ENCODE measurements around the gene MSI2.

Gene MSI2

GRCh38 chr17:57556977-57557376, 300.7 kb downstream of the MSI2 start:
- H3K9ac ChIP-seq (ENCODE audit: low read depth, low read length, poor library complexity), result no peak overlapping the region
- H3K14ac ChIP-seq (ENCODE audit: low read length), result no peak overlapping the region
- H3K4me3 ChIP-seq (ENCODE audit: low read length in 2 of 2), result no peak overlapping the region
- no peak overlapping the region for H2AK5ac ChIP-seq (ENCODE audit: low read depth, low read length)
- peaks cover 43 to 54% of the 10 kb centered on the region in 2 donors for H3K4me1 ChIP-seq (ENCODE audit: control insufficient read depth in 2 of 2, insufficient read depth in 1 of 2, low read depth in 1 of 2, low read length in 2 of 2)
- no peak overlapping the region for H2BK120ac ChIP-seq (ENCODE audit: low read depth, low read length)
- no peak overlapping the region for H3K23ac ChIP-seq (ENCODE audit: low read depth, low read length, poor library complexity)
- no peak overlapping the region for H2BK5ac ChIP-seq (ENCODE audit: low read length)
- WGBS, 2 donors (ENCODE audit: extremely low coverage in 2 of 2, insufficient read length in 2 of 2, insufficient replicate concordance in 1 of 2), result no CpG with 5 or more reads among the region's 8 CpGs
- H3K9me3 ChIP-seq (replicated peaks in 1 of 2; ENCODE audit: control insufficient read depth in 2 of 2, insufficient read depth in 1 of 2, low read depth in 1 of 2, low read length in 2 of 2), result no peaks in the 10 kb centered on the region
- no peaks in the 10 kb centered on the region for H3K27me3 ChIP-seq (ENCODE audit: control insufficient read depth in 3 of 3, insufficient read depth in 3 of 3, low read depth in 1 of 3, low read length in 3 of 3)
- no peak for DNase-seq (ENCODE audit: low spot score)
- H3K4me2 ChIP-seq (ENCODE audit: insufficient read depth, low read length, poor library complexity, severe bottlenecking), result no peak overlapping the region
- peaks cover 4 to 21% of the 10 kb centered on the region in 2 donors for H3K36me3 ChIP-seq (replicated peaks in 1 of 2; ENCODE audit: control insufficient read depth in 2 of 2, insufficient read depth in 2 of 2, low read length in 2 of 2)
- no peak overlapping the region for H4K91ac ChIP-seq (ENCODE audit: low read depth, low read length, poor library complexity)
- no peak overlapping the region for H2BK15ac ChIP-seq (ENCODE audit: low read length)
- no peak overlapping the region for H3K27ac ChIP-seq (replicated peaks; ENCODE audit: low read length)
- H3K79me1 ChIP-seq (ENCODE audit: low read depth, low read length), result peaks cover 3% of the 10 kb centered on the region
- no peak overlapping the region for H3K18ac ChIP-seq (ENCODE audit: low read length)
- no peak overlapping the region for H3K4ac ChIP-seq (ENCODE audit: low read length)
- H2BK12ac ChIP-seq (ENCODE audit: low read length), result no peak overlapping the region
- no peak overlapping the region for H2AFZ ChIP-seq (ENCODE audit: low read length)
- no peak overlapping the region for H4K8ac ChIP-seq (ENCODE audit: low read depth, low read length)

GRCh38 chr17:57557416-57557815, 301.1 kb downstream of the MSI2 start:
- Histone ChIP-seq H3K9ac (ENCODE audit: low read depth, low read length, poor library complexity) (no peak overlapping the region), H2BK15ac (ENCODE audit: low read length) (no peak overlapping the region), H3K27ac (replicated peaks; ENCODE audit: low read length) (peak overlapping the region; percentile 20), H2BK12ac (ENCODE audit: low read length) (no peak overlapping the region), H3K36me3 (replicated peaks in 1 of 2; ENCODE audit: control insufficient read depth in 2 of 2, insufficient read depth in 2 of 2, low read length in 2 of 2) (peaks cover 4 to 21% of the 10 kb centered on the region in 2 donors), H3K23ac (ENCODE audit: low read depth, low read length, poor library complexity) (no peak overlapping the region), H2BK5ac (ENCODE audit: low read length) (no peak overlapping the region), H3K4me3 (ENCODE audit: low read length in 2 of 2) (no peak overlapping the region), H3K14ac (ENCODE audit: low read length) (no peak overlapping the region), H3K4me1 (ENCODE audit: control insufficient read depth in 2 of 2, insufficient read depth in 1 of 2, low read depth in 1 of 2, low read length in 2 of 2) (peaks cover 39 to 50% of the 10 kb centered on the region in 2 donors), H2AFZ (ENCODE audit: low read length) (no peak overlapping the region), H3K4ac (ENCODE audit: low read length) (no peak overlapping the region), H3K79me1 (ENCODE audit: low read depth, low read length) (peaks cover 3% of the 10 kb centered on the region), H2BK120ac (ENCODE audit: low read depth, low read length) (no peak overlapping the region), H3K27me3 (ENCODE audit: control insufficient read depth in 3 of 3, insufficient read depth in 3 of 3, low read depth in 1 of 3, low read length in 3 of 3) (no peaks in the 10 kb centered on the region), H3K18ac (ENCODE audit: low read length) (peak overlapping the region; percentile 9), H2AK5ac (ENCODE audit: low read depth, low read length) (no peak overlapping the region), H4K8ac (ENCODE audit: low read depth, low read length) (no peak overlapping the region), H4K91ac (ENCODE audit: low read depth, low read length, poor library complexity) (no peak overlapping the region), H3K4me2 (ENCODE audit: insufficient read depth, low read length, poor library complexity, severe bottlenecking) (no peak overlapping the region), H3K9me3 (replicated peaks in 1 of 2; ENCODE audit: control insufficient read depth in 2 of 2, insufficient read depth in 1 of 2, low read depth in 1 of 2, low read length in 2 of 2) (no peaks in the 10 kb centered on the region)
- no CpG with 5 or more reads among the region's 4 CpGs for WGBS, 2 donors (ENCODE audit: extremely low coverage in 2 of 2, insufficient read length in 2 of 2, insufficient replicate concordance in 1 of 2)
- no peak for DNase-seq (ENCODE audit: low spot score)

- Histone ChIP-seq H3K14ac (ENCODE audit: low read length) (no peak overlapping the region), H3K4me3 (ENCODE audit: low read length in 2 of 2) (peak overlapping the region in 1 of 2 donors; percentile 23), H2BK12ac (ENCODE audit: low read length) (no peak overlapping the region), H3K18ac (ENCODE audit: low read length) (peak overlapping the region; percentile 50), H2AFZ (ENCODE audit: low read length) (no peak overlapping the region), H3K9ac (ENCODE audit: low read depth, low read length, poor library complexity) (no peak overlapping the region), H3K27ac (replicated peaks; ENCODE audit: low read length) (peak overlapping the region; percentile 20), H4K8ac (ENCODE audit: low read depth, low read length) (no peak overlapping the region), H2AK5ac (ENCODE audit: low read depth, low read length) (no peak overlapping the region), H3K27me3 (ENCODE audit: control insufficient read depth in 3 of 3, insufficient read depth in 3 of 3, low read depth in 1 of 3, low read length in 3 of 3) (no peaks in the 10 kb centered on the region), H3K4ac (ENCODE audit: low read length) (no peak overlapping the region), H2BK15ac (ENCODE audit: low read length) (no peak overlapping the region), H4K91ac (ENCODE audit: low read depth, low read length, poor library complexity) (no peak overlapping the region), H3K79me1 (ENCODE audit: low read depth, low read length) (peaks cover 3% of the 10 kb centered on the region), H3K4me2 (ENCODE audit: insufficient read depth, low read length, poor library complexity, severe bottlenecking) (no peak overlapping the region), H3K4me1 (ENCODE audit: control insufficient read depth in 2 of 2, insufficient read depth in 1 of 2, low read depth in 1 of 2, low read length in 2 of 2) (peaks cover 32 to 45% of the 10 kb centered on the region in 2 donors), H3K23ac (ENCODE audit: low read depth, low read length, poor library complexity) (no peak overlapping the region), H3K9me3 (replicated peaks in 1 of 2; ENCODE audit: control insufficient read depth in 2 of 2, insufficient read depth in 1 of 2, low read depth in 1 of 2, low read length in 2 of 2) (no peaks in the 10 kb centered on the region), H2BK5ac (ENCODE audit: low read length) (no peak overlapping the region), H3K36me3 (replicated peaks in 1 of 2; ENCODE audit: control insufficient read depth in 2 of 2, insufficient read depth in 2 of 2, low read length in 2 of 2) (peaks cover 4 to 21% of the 10 kb centered on the region in 2 donors), H2BK120ac (ENCODE audit: low read depth, low read length) (no peak overlapping the region)
- no CpG with 5 or more reads among the region's 22 CpGs for WGBS, 2 donors (ENCODE audit: extremely low coverage in 2 of 2, insufficient read length in 2 of 2, insufficient replicate concordance in 1 of 2)
- DNase-seq (ENCODE audit: low spot score), result no peak
These were observed 301.7 kb downstream of the MSI2 start for GRCh38 chr17:57557834-57558681.

GRCh38 chr17:57559226-57559625, 302.9 kb downstream of the MSI2 start:
- Histone ChIP-seq H3K27ac (replicated peaks; ENCODE audit: low read length) (no peak overlapping the region), H2BK12ac (ENCODE audit: low read length) (no peak overlapping the region)

More at GRCh38 chr17:57559226-57559625, 302.9 kb downstream of the MSI2 start:
- Histone ChIP-seq H2BK5ac (ENCODE audit: low read length) (peak overlapping the region; percentile 31), H3K18ac (ENCODE audit: low read length) (peak overlapping the region; percentile 71), H2BK120ac (ENCODE audit: low read depth, low read length) (peak overlapping the region; percentile 21), H3K79me1 (ENCODE audit: low read depth, low read length) (peaks cover 10% of the 10 kb centered on the region), H2AFZ (ENCODE audit: low read length) (no peak overlapping the region), H3K36me3 (replicated peaks in 1 of 2; ENCODE audit: control insufficient read depth in 2 of 2, insufficient read depth in 2 of 2, low read length in 2 of 2) (peaks cover 4 to 21% of the 10 kb centered on the region in 2 donors), H2BK15ac (ENCODE audit: low read length) (no peak overlapping the region), H2AK5ac (ENCODE audit: low read depth, low read length) (no peak overlapping the region), H3K4me2 (ENCODE audit: insufficient read depth, low read length, poor library complexity, severe bottlenecking) (no peak overlapping the region), H3K9ac (ENCODE audit: low read depth, low read length, poor library complexity) (peak overlapping the region; percentile 32), H3K23ac (ENCODE audit: low read depth, low read length, poor library complexity) (peak overlapping the region; percentile 38), H3K27me3 (ENCODE audit: control insufficient read depth in 3 of 3, insufficient read depth in 3 of 3, low read depth in 1 of 3, low read length in 3 of 3) (no peaks in the 10 kb centered on the region), H3K9me3 (replicated peaks in 1 of 2; ENCODE audit: control insufficient read depth in 2 of 2, insufficient read depth in 1 of 2, low read depth in 1 of 2, low read length in 2 of 2) (no peaks in the 10 kb centered on the region), H3K4ac (ENCODE audit: low read length) (no peak overlapping the region), H4K91ac (ENCODE audit: low read depth, low read length, poor library complexity) (no peak overlapping the region), H4K8ac (ENCODE audit: low read depth, low read length) (no peak overlapping the region), H3K14ac (ENCODE audit: low read length) (no peak overlapping the region), H3K4me3 (ENCODE audit: low read length in 2 of 2) (no peak overlapping the region), H3K4me1 (ENCODE audit: control insufficient read depth in 2 of 2, insufficient read depth in 1 of 2, low read depth in 1 of 2, low read length in 2 of 2) (peaks cover 32 to 46% of the 10 kb centered on the region in 2 donors)
- no peak for DNase-seq (ENCODE audit: low spot score)
- no CpG with 5 or more reads among the region's 7 CpGs for WGBS, 2 donors (ENCODE audit: extremely low coverage in 2 of 2, insufficient read length in 2 of 2, insufficient replicate concordance in 1 of 2)

All from neuronal stem cell (in vitro differentiated cells).